ENCODE measurements around the gene ADARB2. TPM values are rescaled to one million over a fixed set of nuclear protein-coding genes. Genes with fewer than 3 reads are reported as not detected.
"Not testable (repeated sequence)": the region's sequence is repeated elsewhere in the genome, so short reads cannot be mapped to it uniquely, and the experiment has no call there.

ADARB2 gene
- total RNA-seq, 1 experiment from 2014 or later = 0.11 TPM

- not testable (repeated sequence) for DNase-seq (ENCODE audit: low read depth)
Observed at GRCh38 chr10:1616701-1617100, 120.6 kb downstream of the ADARB2 start.

- DNase-seq (ENCODE audit: low read depth) = no peak
Observed at GRCh38 chr10:1615186-1615954, 122.0 kb downstream of the ADARB2 start.

GRCh38 chr10:1613511-1613910 lies 123.8 kb downstream of the ADARB2 start:
- DNase-seq (ENCODE audit: low read depth) = no peak

GRCh38 chr10:1612908-1613307 lies 124.4 kb downstream of the ADARB2 start:
- no peak for DNase-seq (ENCODE audit: low read depth)

- DNase-seq (ENCODE audit: low read depth) = no peak
Observed at GRCh38 chr10:1611936-1612550, 125.3 kb downstream of the ADARB2 start.

GRCh38 chr10:1610986-1611770 lies 126.1 kb downstream of the ADARB2 start:
- DNase-seq (ENCODE audit: low read depth) = no peak

GRCh38 chr10:1609648-1609970 lies 127.7 kb downstream of the ADARB2 start:
- DNase-seq (ENCODE audit: low read depth) = no peak

DNA sequence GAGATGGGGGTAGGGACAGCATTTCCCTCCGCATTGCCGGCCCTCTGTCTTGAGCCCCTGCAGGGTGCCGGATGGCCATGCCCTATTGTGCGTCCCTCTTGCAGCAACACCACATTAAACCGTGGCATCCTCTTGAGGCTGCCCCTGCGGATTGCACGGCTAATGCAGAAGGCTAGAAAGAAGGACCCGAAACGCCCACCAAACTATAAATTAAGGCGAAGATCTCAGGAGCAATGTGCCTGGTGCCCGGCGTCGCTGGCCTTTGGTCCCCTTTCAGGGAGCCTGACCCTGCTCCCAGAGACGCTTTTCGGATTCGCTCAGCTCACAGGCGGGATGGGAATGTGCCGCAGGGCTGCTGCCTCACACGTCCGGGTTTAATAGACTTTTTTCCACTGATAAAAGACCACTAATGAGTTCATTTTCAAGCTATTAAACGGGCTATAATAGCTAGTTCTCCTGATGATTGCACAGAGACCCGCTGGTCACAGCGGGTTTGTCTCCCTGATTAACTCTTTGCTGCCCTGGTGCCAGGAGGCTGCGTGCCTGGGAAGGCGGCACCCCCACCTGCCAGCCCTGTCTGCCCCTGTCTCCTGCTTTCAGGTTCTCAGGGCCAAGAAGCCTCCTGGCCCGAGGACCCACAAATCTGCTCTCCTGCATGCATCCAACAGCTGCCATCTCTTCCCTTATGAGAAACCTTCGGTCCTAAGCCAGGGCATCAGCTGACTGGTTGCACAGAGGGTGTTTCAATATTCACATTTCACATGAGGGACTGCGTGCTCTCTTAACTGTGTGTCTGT lies 128.3 kb downstream of the ADARB2 start:
- no peak for DNase-seq (ENCODE audit: low read depth)

- no peak for DNase-seq (ENCODE audit: low read depth)
Observed at GRCh38 chr10:1608408-1608807, 128.9 kb downstream of the ADARB2 start.

GRCh38 chr10:1607466-1607865 lies 129.9 kb downstream of the ADARB2 start:
- no peak for DNase-seq (ENCODE audit: low read depth)

DNA sequence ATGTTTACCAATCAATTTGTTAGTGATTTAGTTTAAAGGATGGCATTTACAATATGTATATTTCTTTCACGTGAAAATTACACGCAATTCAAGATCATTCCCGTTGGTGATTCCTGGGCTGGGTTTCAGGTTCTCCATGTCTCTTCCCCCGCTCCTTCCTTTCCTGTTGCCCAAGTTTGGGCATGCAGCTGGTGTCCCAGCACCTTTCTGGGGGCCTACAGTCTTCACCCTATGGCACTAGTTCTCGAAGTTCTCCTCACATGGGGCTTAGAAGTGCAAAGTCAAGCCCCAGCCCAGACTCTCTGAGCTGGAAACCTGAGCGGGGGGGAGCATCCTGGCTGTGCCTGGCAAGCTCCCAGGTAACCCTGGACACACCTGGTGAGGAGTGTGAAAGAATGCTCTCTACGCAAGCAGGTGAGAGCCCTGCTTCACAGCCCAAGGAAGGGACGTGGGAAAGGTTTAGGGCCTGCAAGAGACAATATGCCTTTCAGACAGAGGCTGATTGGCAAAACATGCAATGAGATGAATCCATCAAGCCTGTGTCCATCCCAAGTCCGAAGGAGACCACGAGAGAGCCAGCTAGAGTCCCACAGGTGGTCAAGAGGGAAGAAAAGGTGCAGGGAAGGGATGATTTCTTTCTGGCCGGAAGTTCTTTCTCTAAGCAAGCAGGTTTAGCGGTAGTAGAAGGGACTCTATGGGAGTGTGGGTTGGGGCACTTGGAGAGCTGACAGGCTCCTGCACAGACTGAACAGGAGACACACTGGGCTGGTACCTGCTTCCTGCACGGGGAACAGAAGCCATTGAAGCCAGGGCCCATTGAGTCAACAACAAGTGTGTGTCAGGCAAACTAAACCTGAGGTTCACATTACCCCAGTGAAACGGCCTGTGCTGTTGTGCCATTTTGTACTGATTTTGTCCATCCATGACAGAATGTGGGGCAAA lies 131.1 kb downstream of the ADARB2 start:
- DNase-seq (ENCODE audit: low read depth) = no peak

DNA sequence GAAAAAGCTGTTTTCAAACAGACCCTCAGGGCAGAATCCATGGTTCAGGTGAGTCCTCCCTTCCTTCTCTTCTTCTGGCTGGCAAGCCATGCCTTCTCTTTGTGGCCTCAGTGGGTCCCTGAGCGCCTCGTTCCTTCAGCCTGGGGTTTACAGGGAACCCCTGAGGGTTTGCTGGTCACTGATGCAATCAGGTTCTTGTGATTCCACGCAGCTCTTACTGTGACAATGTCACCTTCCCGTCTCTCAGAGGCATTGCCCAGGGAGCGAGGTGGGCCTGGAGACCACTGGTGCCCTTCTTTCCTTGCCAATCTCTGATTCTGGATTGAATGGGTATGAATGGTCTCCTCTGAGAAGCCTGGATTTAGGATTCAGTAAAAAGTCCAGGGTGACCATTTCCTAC lies 132.2 kb downstream of the ADARB2 start:
- no peak for DNase-seq (ENCODE audit: low read depth)

DNA sequence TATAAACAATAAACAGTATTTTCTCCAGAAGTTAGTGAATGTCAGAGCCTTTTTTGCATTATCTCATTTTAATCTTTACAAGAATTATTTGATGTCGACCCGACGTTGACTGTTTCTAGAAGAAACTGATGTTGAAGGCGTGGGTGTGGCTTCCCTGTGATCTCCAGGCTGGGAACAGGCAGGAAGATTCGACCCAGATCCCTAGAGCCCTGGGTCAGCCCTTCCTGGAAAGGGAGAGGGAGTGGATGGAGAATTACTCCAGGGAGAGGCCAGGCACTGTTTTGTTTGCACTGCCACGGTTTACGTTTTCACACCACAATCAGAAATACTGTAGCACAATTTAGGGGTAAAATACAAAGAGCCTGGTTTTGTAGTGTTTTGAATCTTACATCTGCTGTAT lies 133.1 kb downstream of the ADARB2 start:
- no peak for DNase-seq (ENCODE audit: low read depth)

DNA sequence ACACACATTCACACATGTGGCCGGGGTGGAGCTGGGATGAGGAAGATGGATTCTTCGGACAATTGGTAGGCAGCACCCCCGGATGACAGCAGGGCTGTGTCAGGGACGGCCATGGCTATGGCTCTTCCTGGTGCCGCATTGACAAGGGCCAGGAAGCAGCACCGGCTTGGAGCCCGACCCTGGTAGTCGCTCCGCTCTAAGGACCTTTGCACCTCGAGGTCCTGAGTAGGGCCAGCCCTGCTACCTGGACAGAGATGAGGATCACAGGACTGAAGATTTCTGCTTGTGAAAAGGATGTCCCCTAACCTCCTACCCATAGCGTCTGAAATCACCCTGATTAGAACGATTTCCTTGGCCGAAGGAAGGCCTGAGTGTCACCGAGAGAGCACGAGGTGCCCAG lies 134.1 kb downstream of the ADARB2 start:
- no peak for DNase-seq (ENCODE audit: low read depth)

GRCh38 chr10:1602037-1602484 lies 135.3 kb downstream of the ADARB2 start:
- no peak for DNase-seq (ENCODE audit: low read depth)

GRCh38 chr10:1601406-1601805 lies 135.9 kb downstream of the ADARB2 start:
- DNase-seq (ENCODE audit: low read depth) = no peak

- peak; percentile 32 for DNase-seq (ENCODE audit: low read depth)
Observed at GRCh38 chr10:1600861-1601260, 136.5 kb downstream of the ADARB2 start.

GRCh38 chr10:1598393-1599153 lies 138.8 kb downstream of the ADARB2 start:
- DNase-seq (ENCODE audit: low read depth) = no peak

DNA sequence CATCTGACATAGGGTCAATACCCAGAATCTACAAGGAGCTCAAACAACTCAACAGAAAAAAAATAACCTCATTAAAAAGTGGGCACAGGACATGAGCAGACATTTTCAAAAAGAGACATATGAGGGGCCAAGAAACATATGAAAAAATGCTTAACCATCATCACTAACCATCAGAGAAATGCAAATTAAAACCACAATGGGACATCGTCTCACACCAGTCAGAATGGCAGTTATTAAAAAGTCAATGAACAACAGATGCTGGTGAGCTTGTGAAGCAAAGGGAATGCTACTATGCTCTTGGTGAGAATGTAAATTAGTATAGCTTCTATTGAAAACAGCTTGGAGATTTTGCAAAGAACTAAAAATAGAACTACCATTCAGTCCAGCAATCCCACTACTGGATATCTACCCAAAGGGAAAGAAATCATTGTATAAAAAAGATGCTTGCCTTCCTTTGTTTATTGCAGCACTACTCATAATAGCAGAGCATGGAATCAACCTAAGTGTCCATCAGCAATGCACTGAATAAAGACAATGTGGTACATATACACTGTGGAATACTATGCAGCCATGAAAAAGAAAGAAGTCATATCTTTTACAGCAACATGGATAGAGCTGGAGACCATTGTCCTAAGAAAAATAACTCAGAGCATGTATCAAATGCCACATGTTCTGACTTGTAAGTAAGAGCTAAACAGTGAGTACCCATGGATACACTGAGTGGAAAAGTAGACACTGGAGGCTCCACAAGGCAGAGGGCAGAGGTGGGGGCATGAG lies 139.8 kb downstream of the ADARB2 start:
- no peak for DNase-seq (ENCODE audit: low read depth)
